GM12878 (cell line): ENCODE measurements around the gene KIR2DL3. TPM values are rescaled to one million over a fixed set of nuclear protein-coding genes. Genes with fewer than 3 reads are reported as not detected.
"Not testable (repeated sequence)": the region's sequence is repeated elsewhere in the genome, so short reads cannot be mapped to it uniquely, and the experiment has no call there.

Source experiments
- ATAC-seq: fragments of 200-7000 bp; cut with Tn5 transposase; 3 replicates; pipeline ENCODE4 v1.9.1; 2020; ENCODE audit warnings: mild to moderate bottlenecking, moderate library complexity
- BruUV-seq: library from RNA; stranded (reverse); fragments of 400-500 nt; replicated peaks from 2 replicates; lab custom pipeline; 2021; lab: Mats Ljungman, UMichigan
- CTCF ChIA-PET: fragments of 300-600 bp; sonication (Branson Sonifier 250); formaldehyde crosslinking; extraction: SDS; loops from one replicate; lab custom pipeline; 2021; ENCODE audit warnings: inconsistent platforms; lab: Yijun Ruan, JAX
- POLR2A ChIA-PET: fragments of 350-600 bp; formaldehyde crosslinking; extraction: SDS; loops from one replicate; lab custom pipeline; 2021; ENCODE audit warnings: inconsistent platforms; lab: Charles Lee
- RAD21 ChIA-PET: fragments of 300-600 bp; sonication (Branson Sonifier 250); formaldehyde crosslinking; loops from one replicate; lab custom pipeline; 2023; ENCODE audit warnings: antibody characterized with exemption; ENCODE audit not compliant: unreplicated experiment; lab: Charles Lee
- SMC1A ChIA-PET: fragments of 300-600 bp; sonication (Branson Sonifier 250); formaldehyde crosslinking; loops from one replicate; lab custom pipeline; 2023; ENCODE audit not compliant: unreplicated experiment, uncharacterized antibody; lab: Charles Lee
- DNase-seq: peaks from one replicate; pipeline ENCODE4 v3.0.0-alpha.2; 2011; ENCODE audit warnings: low read depth, low spot score
- FAIRE-seq: peaks from 3 replicates; lab custom pipeline; 2011; peaks lifted over from hg19 to GRCh38; lab: Jason Lieb, UNC
- H2AFZ ChIP-seq: 2 replicates; pipeline ENCODE4 v1.6.0; 2011; ENCODE audit warnings: low read depth, low read length, control low read depth; ENCODE audit not compliant: control insufficient read depth
- H3K27ac ChIP-seq: 2 replicates; pipeline ENCODE4 v1.5.1; 2011; ENCODE audit warnings: control low read depth; ENCODE audit not compliant: control insufficient read depth, insufficient read depth
- H3K27me3 ChIP-seq, 2 experiments: replicated peaks in 1 of 2; 2 replicates each; pipeline versions ENCODE4 v1.6.0 to v1.6.1; 2011; ENCODE audit warnings: low read length in 1 of 2; ENCODE audit not compliant: control insufficient read depth in 2 of 2, insufficient read depth in 2 of 2
- H3K36me3 ChIP-seq, 2 experiments: 2 replicates each; pipeline ENCODE4 v1.5.1; 2011; ENCODE audit warnings: low read length in 1 of 2; ENCODE audit not compliant: control insufficient read depth in 2 of 2, insufficient read depth in 2 of 2
- H3K4me1 ChIP-seq: 2 replicates; pipeline ENCODE4 v1.6.1; 2011; ENCODE audit warnings: mild to moderate bottlenecking, low read length, moderate library complexity, mixed read lengths; ENCODE audit not compliant: control insufficient read depth, insufficient read depth
- H3K4me2 ChIP-seq: 2 replicates; pipeline ENCODE4 v1.6.0; 2011; ENCODE audit warnings: control low read depth; ENCODE audit not compliant: control insufficient read depth, insufficient read depth
- H3K4me3 ChIP-seq: fragments of 200-600 bp; sonication (generic); 2 replicates; pipeline ENCODE4 v1.5.1; 2016
- H3K79me2 ChIP-seq: 2 replicates; pipeline ENCODE4 v1.6.0; 2011; ENCODE audit warnings: low read length; ENCODE audit not compliant: control insufficient read depth, insufficient read depth
- H3K9ac ChIP-seq: 2 replicates; pipeline ENCODE4 v1.8.0; 2011; ENCODE audit warnings: low read length, control low read depth, mixed read lengths; ENCODE audit not compliant: control insufficient read depth, insufficient read depth
- H3K9me3 ChIP-seq: replicated peaks from 3 replicates; pipeline ENCODE4 v1.5.1; 2011; ENCODE audit warnings: mild to moderate bottlenecking, low read length; ENCODE audit not compliant: control insufficient read depth, insufficient read depth
- H4K20me1 ChIP-seq: 2 replicates; pipeline ENCODE4 v1.6.0; 2011; ENCODE audit not compliant: control insufficient read depth, insufficient read depth
- WGBS: methylation state at CpG from one replicate; pipeline ENCODE4 v1.1.6; 2016; ENCODE audit warnings: low lambda C conversion rate; ENCODE audit not compliant: insufficient replicate concordance, insufficient coverage; ENCODE audit errors: missing lambda C conversion rate; 5-methylcytosine and 5-hydroxymethylcytosine counted together
- in situ Hi-C: fragments of 300-500 bp; cut with MboI; formaldehyde crosslinking; loops from 9 replicates; pipeline ENCODE4 v1.14.3; 2018; ENCODE audit warnings: mixed read lengths
- intact Hi-C: fragments of 100-400 bp; cut with micrococcal nuclease; formaldehyde crosslinking; loops from one replicate; pipeline ENCODE4 v1.14.2; 2022; ENCODE audit not compliant: unreplicated experiment
- polyA plus RNA-seq, 11 experiments: library from polyadenylated mRNA; depleted of rRNA in 4 of 11; unstranded in 6 of 11; stranded (reverse) in 5 of 11; fragments of >200 nt; fragmentation: Nextera tagmentation in 4 of 11; fragmentation: Illumina TruSeq in 1 of 11; extraction: Ambion mirVana in 4 of 11; extraction: Trizol in 1 of 11; gene quantifications; 1 replicate in 1 of 11; 2 replicates in 10 of 11; pipeline versions ENCODE4 v1.2.1 to v1.2.3, GENCODE V29; 2011 to 2016; ENCODE audit warnings: inconsistent platforms in 2 of 11, missing spikeins in 2 of 11, low read depth in 1 of 11
- total RNA-seq, 4 experiments: library from RNA; depleted of rRNA in 3 of 4; stranded (reverse); fragments of >200 nt in 3 of 4; fragmentation: Illumina TruSeq in 1 of 4; extraction: Trizol in 1 of 4; gene quantifications; 2 replicates each; pipeline versions ENCODE4 v1.2.1 to v1.2.3, GENCODE V29; 2013 to 2021

The KIR2DL3 gene
- total and polyA plus RNA-seq, 10 of the 15 experiments (the other 5 are each of a cell fraction or from before 2014, with no cell fraction given), result 0.45 TPM; not detected in 9

GRCh38 chr19:54756204-54757110 lies 18.1 kb downstream of the KIR2DL3 start:
- H3K27me3 ChIP-seq, SMC1A ChIA-PET, CTCF ChIA-PET, ATAC-seq, intact Hi-C loops, BruUV-seq, H3K27ac ChIP-seq, H3K4me1 ChIP-seq, H3K4me2 ChIP-seq, H3K9me3 ChIP-seq, DNase-seq, H4K20me1 ChIP-seq, RAD21 ChIA-PET, H3K4me3 ChIP-seq, H3K79me2 ChIP-seq, FAIRE-seq, in situ Hi-C loops, H3K36me3 ChIP-seq, H3K9ac ChIP-seq, H2AFZ ChIP-seq, POLR2A ChIA-PET: not testable (repeated sequence)
- 15% methylated on average over 11 of the region's 12 CpGs for WGBS

- POLR2A ChIA-PET, H2AFZ ChIP-seq, H3K36me3 ChIP-seq, H3K79me2 ChIP-seq, in situ Hi-C loops, H3K27me3 ChIP-seq, H3K9me3 ChIP-seq, DNase-seq, H3K4me1 ChIP-seq, FAIRE-seq, H3K9ac ChIP-seq, H4K20me1 ChIP-seq, intact Hi-C loops, SMC1A ChIA-PET, ATAC-seq, H3K27ac ChIP-seq, CTCF ChIA-PET, H3K4me2 ChIP-seq, BruUV-seq, RAD21 ChIA-PET, H3K4me3 ChIP-seq: not testable (repeated sequence)
- 16% methylated on average over 6 of the region's 6 CpGs for WGBS
Observed at GRCh38 chr19:54758577-54758976, 20.3 kb downstream of the KIR2DL3 start.

GRCh38 chr19:54764219-54764618 lies 25.9 kb downstream of the KIR2DL3 start:
- 14% methylated on average over 8 of the region's 8 CpGs for WGBS

GRCh38 chr19:54766464-54766863 lies 28.2 kb downstream of the KIR2DL3 start:
- POLR2A ChIA-PET, SMC1A ChIA-PET: not testable (repeated sequence)

More at GRCh38 chr19:54764219-54764618, 25.9 kb downstream of the KIR2DL3 start:
- H3K36me3 ChIP-seq, H3K27me3 ChIP-seq, DNase-seq, H3K4me2 ChIP-seq, H3K9me3 ChIP-seq, CTCF ChIA-PET, H4K20me1 ChIP-seq, H3K79me2 ChIP-seq, FAIRE-seq, H3K27ac ChIP-seq, H3K4me1 ChIP-seq, ATAC-seq, H2AFZ ChIP-seq, RAD21 ChIA-PET, H3K9ac ChIP-seq, SMC1A ChIA-PET, intact Hi-C loops, in situ Hi-C loops, H3K4me3 ChIP-seq, BruUV-seq, POLR2A ChIA-PET: not testable (repeated sequence)

More at GRCh38 chr19:54766464-54766863, 28.2 kb downstream of the KIR2DL3 start:
- BruUV-seq, intact Hi-C loops, H4K20me1 ChIP-seq, H3K9me3 ChIP-seq, H3K4me3 ChIP-seq, FAIRE-seq, H3K27ac ChIP-seq, H2AFZ ChIP-seq, RAD21 ChIA-PET, ATAC-seq, DNase-seq, H3K79me2 ChIP-seq, H3K36me3 ChIP-seq, H3K4me2 ChIP-seq, H3K27me3 ChIP-seq, H3K9ac ChIP-seq, in situ Hi-C loops, CTCF ChIA-PET, H3K4me1 ChIP-seq: not testable (repeated sequence)
- WGBS, result 7% methylated on average over 3 of the region's 4 CpGs
